Suprapubic skin (tissue), 4 donors: ENCODE measurements around the gene FHIP2A. TPM values are rescaled to one million over a fixed set of nuclear protein-coding genes. Genes with fewer than 3 reads are reported as not detected.
A peak's percentile ranks its signal among the peaks of the same experiment; 100 is the strongest.

Source experiments
- DNase-seq, 2 donors: peaks; one replicate each; pipeline ENCODE4 v3.0.0-alpha.2; 2019; ENCODE audit warnings: low spot score in 2 of 2
- H3K27ac ChIP-seq: fragments of 200-600 bp; sonication (generic); one replicate; pipeline ENCODE4 v1.5.1; 2019
- H3K27me3 ChIP-seq: fragments of 200-600 bp; sonication (generic); one replicate; pipeline ENCODE4 v1.5.1; 2019
- H3K36me3 ChIP-seq: fragments of 200-600 bp; sonication (generic); one replicate; pipeline ENCODE4 v1.5.1; 2019
- H3K4me1 ChIP-seq: fragments of 200-600 bp; sonication (generic); one replicate; pipeline ENCODE4 v1.5.1; 2019
- H3K4me3 ChIP-seq: fragments of 200-600 bp; sonication (generic); one replicate; pipeline ENCODE4 v1.5.1; 2019; ENCODE audit warnings: mild to moderate bottlenecking
- H3K9me3 ChIP-seq: fragments of 200-600 bp; sonication (generic); one replicate; pipeline ENCODE4 v1.5.1; 2019
- EP300 ChIP-seq: sonication (generic); formaldehyde crosslinking; IDR thresholded peaks from one replicate; pipeline ENCODE4 v1.6.1; 2017; ENCODE audit warnings: antibody characterized with exemption
- POLR2A ChIP-seq, 2 donors: fragments of 450-650 bp; IDR thresholded peaks; one replicate each; pipeline ENCODE4 v1.6.1; 2017; ENCODE audit warnings: antibody characterized with exemption in 2 of 2, mild to moderate bottlenecking in 2 of 2, moderate library complexity in 2 of 2
- POLR2AphosphoS5 ChIP-seq, 3 donors: sonication (generic); formaldehyde crosslinking; IDR thresholded peaks; one replicate each; pipeline ENCODE4 v1.6.1; 2017; ENCODE audit warnings: antibody characterized with exemption in 3 of 3
- WGBS: methylation state at CpG from one replicate; pipeline ENCODE4 v1.1.5; 2018; 5-methylcytosine and 5-hydroxymethylcytosine counted together
- total RNA-seq, 4 donors: library from RNA; depleted of rRNA; stranded (reverse); fragments of >200 nt; gene quantifications; one replicate each; pipeline ENCODE4 v1.1.0, GENCODE V29; 2016
- TF ChIP-seq, protein P1 (sequence below), 2 donors: fragments of 200-600 bp in 1 of 2; fragments of 450-650 bp in 1 of 2; sonication (generic) in 1 of 2; IDR thresholded peaks; one replicate each; pipeline ENCODE4 v1.5.1; 2016 to 2019; ENCODE audit warnings: antibody characterized with exemption in 2 of 2, mild to moderate bottlenecking in 1 of 2, moderate library complexity in 1 of 2

The FHIP2A gene
- total RNA-seq, 4 donors from 2014 or later, result 12.6 to 62.0 (median 17.4) TPM

DNA sequence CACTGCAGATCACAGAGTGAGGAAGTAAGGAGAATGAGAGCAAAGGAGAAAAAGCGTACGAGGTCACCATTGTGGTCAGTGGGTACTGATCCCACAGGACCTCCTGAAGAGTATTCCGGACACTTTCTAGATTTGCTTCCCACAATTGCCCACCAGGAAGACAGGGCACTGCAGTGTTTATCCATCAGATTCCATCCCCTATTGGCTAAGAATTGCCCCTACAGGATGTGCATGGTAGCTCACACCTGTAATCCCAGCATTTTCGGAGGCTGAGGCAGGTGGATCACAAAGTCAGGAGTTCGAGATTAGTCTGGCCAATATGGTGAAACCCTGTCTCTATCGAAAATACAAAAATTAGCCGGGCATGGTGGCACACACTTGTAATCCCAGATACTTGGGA lies 5.3 kb upstream of the FHIP2A start:
- 95% methylated on average over 7 of the region's 7 CpGs for WGBS
- no peaks in the 10 kb centered on the region for H3K9me3 ChIP-seq
- no peak for DNase-seq
- no peak overlapping the region for H3K27ac ChIP-seq
- no peaks in the 10 kb centered on the region for H3K36me3 ChIP-seq
- H3K27me3 ChIP-seq, result no peaks in the 10 kb centered on the region
- no peak for TF ChIP-seq POLR2A (IDR thresholded peaks at IDR 0.05)
- TF ChIP-seq POLR2AphosphoS5 (IDR thresholded peaks at IDR 0.05), result no peak
- TF ChIP-seq EP300, result no peak
- TF ChIP-seq, protein P1, sequence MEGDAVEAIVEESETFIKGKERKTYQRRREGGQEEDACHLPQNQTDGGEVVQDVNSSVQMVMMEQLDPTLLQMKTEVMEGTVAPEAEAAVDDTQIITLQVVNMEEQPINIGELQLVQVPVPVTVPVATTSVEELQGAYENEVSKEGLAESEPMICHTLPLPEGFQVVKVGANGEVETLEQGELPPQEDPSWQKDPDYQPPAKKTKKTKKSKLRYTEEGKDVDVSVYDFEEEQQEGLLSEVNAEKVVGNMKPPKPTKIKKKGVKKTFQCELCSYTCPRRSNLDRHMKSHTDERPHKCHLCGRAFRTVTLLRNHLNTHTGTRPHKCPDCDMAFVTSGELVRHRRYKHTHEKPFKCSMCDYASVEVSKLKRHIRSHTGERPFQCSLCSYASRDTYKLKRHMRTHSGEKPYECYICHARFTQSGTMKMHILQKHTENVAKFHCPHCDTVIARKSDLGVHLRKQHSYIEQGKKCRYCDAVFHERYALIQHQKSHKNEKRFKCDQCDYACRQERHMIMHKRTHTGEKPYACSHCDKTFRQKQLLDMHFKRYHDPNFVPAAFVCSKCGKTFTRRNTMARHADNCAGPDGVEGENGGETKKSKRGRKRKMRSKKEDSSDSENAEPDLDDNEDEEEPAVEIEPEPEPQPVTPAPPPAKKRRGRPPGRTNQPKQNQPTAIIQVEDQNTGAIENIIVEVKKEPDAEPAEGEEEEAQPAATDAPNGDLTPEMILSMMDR (IDR thresholded peaks at IDR 0.05), result no peak
- H3K4me3 ChIP-seq, result no peak overlapping the region
- peaks cover 8% of the 10 kb centered on the region for H3K4me1 ChIP-seq

DNA sequence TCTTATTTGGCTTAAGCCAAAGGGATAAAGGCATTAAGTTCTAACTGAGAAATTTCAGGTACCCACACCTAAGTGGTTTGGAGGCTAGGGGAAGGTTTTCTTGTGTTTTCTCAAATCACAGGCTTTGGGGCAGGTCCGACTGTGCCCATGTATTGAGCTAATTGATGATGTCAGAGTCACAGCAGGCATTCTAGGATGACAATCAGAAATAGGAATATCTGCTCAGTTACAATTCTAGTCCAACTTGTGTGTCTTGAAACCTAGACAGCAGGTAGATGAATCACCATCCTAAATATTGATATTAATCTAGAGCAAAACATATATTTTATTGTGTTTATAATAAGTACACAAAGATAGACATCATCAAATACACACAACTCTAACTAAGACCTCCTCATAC lies 2.3 kb upstream of the FHIP2A start:
- Histone ChIP-seq H3K4me1 (peaks cover 25% of the 10 kb centered on the region), H3K27me3 (no peaks in the 10 kb centered on the region), H3K4me3 (no peak overlapping the region), H3K36me3 (no peaks in the 10 kb centered on the region), H3K27ac (no peak overlapping the region), H3K9me3 (no peaks in the 10 kb centered on the region)
- TF ChIP-seq, protein P1 (IDR thresholded peaks at IDR 0.05), result no peak
- TF ChIP-seq POLR2AphosphoS5 (IDR thresholded peaks at IDR 0.05), result no peak
- TF ChIP-seq POLR2A (IDR thresholded peaks at IDR 0.05), result no peak
- TF ChIP-seq EP300, result no peak
- WGBS, result 75% methylated on average over 1 of the region's 1 CpG
- DNase-seq, result no peak

DNA sequence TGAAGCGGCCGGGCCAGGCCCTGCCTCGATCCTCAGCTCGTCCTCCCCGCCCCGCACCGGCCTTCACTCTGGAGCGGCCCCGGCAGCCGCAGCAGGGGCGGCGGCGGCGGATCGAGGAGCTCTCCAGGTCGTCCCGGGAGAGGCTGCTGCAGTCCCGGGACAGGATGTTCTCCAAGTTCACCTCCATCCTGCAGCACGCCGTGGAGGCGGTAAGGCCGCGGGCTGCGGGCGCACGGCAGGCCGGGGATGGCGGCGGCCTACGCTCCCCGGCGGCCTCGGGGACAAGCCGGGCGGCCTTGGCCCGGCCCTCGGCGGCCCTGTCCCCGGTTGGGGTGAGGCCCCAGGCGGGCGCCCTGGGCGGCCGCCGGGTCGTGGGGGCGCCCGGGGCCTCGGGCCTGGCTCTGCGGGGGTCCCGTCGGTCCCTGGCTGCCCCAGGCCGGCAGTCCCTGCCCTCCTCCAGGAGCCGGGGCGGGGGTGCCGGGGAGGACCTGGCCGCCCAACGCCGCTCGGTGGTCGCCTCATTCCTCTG lies 399 bp downstream of the FHIP2A start:
- H3K36me3 ChIP-seq, result no peaks in the 10 kb centered on the region
- 0% methylated on average over 7 of the region's 60 CpGs for WGBS
- peak overlapping the region; percentile 99 for H3K27ac ChIP-seq
- H3K4me3 ChIP-seq, result peak overlapping the region; percentile 97
- no peak for TF ChIP-seq EP300
- no peak for TF ChIP-seq POLR2A (IDR thresholded peaks at IDR 0.05)
- TF ChIP-seq, protein P1 (IDR thresholded peaks at IDR 0.05), result no peak
- TF ChIP-seq POLR2AphosphoS5 (IDR thresholded peaks at IDR 0.05), result peak in 1 of 3 donors; percentile 8
- DNase-seq, result peak in 1 of 2 donors; percentile 78
- no peaks in the 10 kb centered on the region for H3K9me3 ChIP-seq
- H3K4me1 ChIP-seq, result peaks cover 49% of the 10 kb centered on the region
- H3K27me3 ChIP-seq, result no peaks in the 10 kb centered on the region

DNA sequence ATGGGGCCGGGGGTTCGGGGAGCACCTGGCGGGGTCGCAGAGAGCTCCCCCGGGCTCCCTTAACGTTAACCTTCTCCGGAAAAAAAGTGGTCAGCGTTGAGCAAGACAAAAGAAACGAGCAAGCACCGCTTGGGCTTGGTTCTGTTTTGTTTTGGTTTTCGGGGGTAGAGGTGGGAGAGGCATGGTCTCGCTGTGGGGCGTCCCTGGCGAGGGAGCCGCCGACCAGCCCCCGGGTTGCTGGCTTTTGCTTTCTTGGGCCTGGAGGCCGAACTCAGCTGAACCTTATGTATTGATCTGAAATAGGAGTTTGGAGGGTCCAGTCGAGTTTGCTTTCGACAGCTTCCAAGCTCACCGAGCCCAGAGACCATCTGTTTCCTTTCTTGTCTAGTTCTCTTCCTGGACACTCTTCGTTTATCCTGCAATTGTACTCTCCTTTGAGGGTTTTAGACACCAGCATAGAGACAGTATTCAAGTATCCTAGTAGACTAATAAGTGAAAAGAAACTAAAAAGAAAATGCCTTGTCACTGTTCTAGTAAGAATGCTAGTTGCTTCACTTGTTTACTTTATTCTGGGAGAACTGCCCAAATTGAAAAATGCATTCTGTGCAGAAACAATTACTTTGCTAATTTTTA lies 980 bp downstream of the FHIP2A start:
- Histone ChIP-seq H3K4me1 (peaks cover 49% of the 10 kb centered on the region), H3K9me3 (no peaks in the 10 kb centered on the region), H3K4me3 (peak overlapping the region; percentile 97), H3K36me3 (no peaks in the 10 kb centered on the region), H3K27me3 (no peaks in the 10 kb centered on the region), H3K27ac (peak overlapping the region; percentile 99)
- DNase-seq, result peak in 1 of 2 donors; percentile 62
- peak in 1 of 2 donors; percentile 28 for TF ChIP-seq POLR2A (IDR thresholded peaks at IDR 0.05)
- TF ChIP-seq, protein P1 (IDR thresholded peaks at IDR 0.05), result no peak
- 0% methylated on average over 22 of the region's 22 CpGs for WGBS

DNA sequence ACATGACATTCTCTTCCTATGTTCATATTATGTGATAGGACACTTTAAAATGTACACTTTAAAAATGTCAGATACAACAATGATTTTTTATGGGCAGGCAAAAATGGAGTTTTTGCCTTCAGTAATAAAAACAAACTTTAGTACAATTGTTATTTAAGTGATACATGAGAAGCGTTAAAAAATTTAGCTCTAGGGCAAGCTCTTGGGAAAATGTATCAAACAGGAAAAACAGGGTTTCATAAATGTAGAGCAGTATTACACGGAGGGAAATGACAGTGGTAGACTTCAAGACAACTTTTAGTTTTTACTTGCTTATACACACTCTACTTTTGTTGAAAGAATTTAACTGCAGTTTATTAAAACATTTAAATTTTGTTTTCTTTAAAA lies 1.5 kb downstream of the FHIP2A start:
- peak overlapping the region; percentile 99 for H3K27ac ChIP-seq
- 3% methylated on average over 2 of the region's 2 CpGs for WGBS

More for the DNA sequence above, 1.5 kb downstream of the FHIP2A start:
- Histone ChIP-seq H3K27me3 (no peaks in the 10 kb centered on the region), H3K4me3 (peak overlapping the region; percentile 97), H3K36me3 (no peaks in the 10 kb centered on the region), H3K4me1 (peaks cover 49% of the 10 kb centered on the region), H3K9me3 (no peaks in the 10 kb centered on the region)
- TF ChIP-seq POLR2AphosphoS5 (IDR thresholded peaks at IDR 0.05) (no peak), EP300 (no peak), POLR2A (IDR thresholded peaks at IDR 0.05) (no peak)
- TF ChIP-seq, protein P1 (IDR thresholded peaks at IDR 0.05), result no peak
- no peak for DNase-seq
